ENCODE measurements around the gene FEZF1.
A peak's percentile ranks its signal among the peaks of the same experiment; 100 is the strongest.
"Not testable (repeated sequence)": the region's sequence is repeated elsewhere in the genome, so short reads cannot be mapped to it uniquely, and the experiment has no call there.

Gene FEZF1

GRCh38 chr7:122284608-122285007 lies 19.9 kb downstream of the FEZF1 start:
- DNase-seq (ENCODE audit: low read depth, low spot score) = not testable (repeated sequence)
- peak overlapping the region; percentile 57 for H3K27ac ChIP-seq

GRCh38 chr7:122273117-122273516 lies 31.4 kb downstream of the FEZF1 start:
- DNase-seq (ENCODE audit: low read depth, low spot score) = no peak

GRCh38 chr7:122269241-122269640 lies 35.3 kb downstream of the FEZF1 start:
- no peak overlapping the region for H3K27ac ChIP-seq
- no peak for DNase-seq (ENCODE audit: low read depth, low spot score)

More at GRCh38 chr7:122273117-122273516, 31.4 kb downstream of the FEZF1 start:
- no peak overlapping the region for H3K27ac ChIP-seq

- H3K27ac ChIP-seq = no peak overlapping the region
- no peak for DNase-seq (ENCODE audit: low read depth, low spot score)
Observed at GRCh38 chr7:122268101-122268500, 36.4 kb downstream of the FEZF1 start.

- DNase-seq (ENCODE audit: low read depth, low spot score) = no peak
- no peak overlapping the region for H3K27ac ChIP-seq
Observed at GRCh38 chr7:122262246-122262645, 42.3 kb downstream of the FEZF1 start.

GRCh38 chr7:122261442-122261841 lies 43.1 kb downstream of the FEZF1 start:
- DNase-seq (ENCODE audit: low read depth, low spot score) = no peak
- H3K27ac ChIP-seq = no peak overlapping the region

GRCh38 chr7:122261016-122261415 lies 43.5 kb downstream of the FEZF1 start:
- DNase-seq (ENCODE audit: low read depth, low spot score) = no peak
- no peak overlapping the region for H3K27ac ChIP-seq

- H3K27ac ChIP-seq = no peak overlapping the region
- no peak for DNase-seq (ENCODE audit: low read depth, low spot score)
Observed at GRCh38 chr7:122260336-122260735, 44.2 kb downstream of the FEZF1 start.

GRCh38 chr7:122258971-122259370 lies 45.6 kb downstream of the FEZF1 start:
- H3K27ac ChIP-seq = no peak overlapping the region
- no peak for DNase-seq (ENCODE audit: low read depth, low spot score)

- DNase-seq (ENCODE audit: low read depth, low spot score) = no peak
- no peak overlapping the region for H3K27ac ChIP-seq
Observed at GRCh38 chr7:122257056-122257455, 47.5 kb downstream of the FEZF1 start.

GRCh38 chr7:122256046-122256445 lies 48.5 kb downstream of the FEZF1 start:
- no peak for DNase-seq (ENCODE audit: low read depth, low spot score)
- no peak overlapping the region for H3K27ac ChIP-seq

GRCh38 chr7:122255454-122255853 lies 49.1 kb downstream of the FEZF1 start:
- H3K27ac ChIP-seq = no peak overlapping the region
- DNase-seq (ENCODE audit: low read depth, low spot score) = no peak
